ENCODE data around the gene TRMT10A.

Gene TRMT10A

GRCh38 chr4:99585516-99585915 lies 21.7 kb upstream of the TRMT10A start:
- no peak for TF ChIP-seq CTCF (conservative IDR thresholded peaks at IDR 0.05; ENCODE audit: low read depth, low read length)
- no peak overlapping the region for H3K4me3 ChIP-seq (ENCODE audit: low read length)
- DNase-seq (ENCODE audit: low read depth) = no peak

- H3K4me3 ChIP-seq (ENCODE audit: low read length) = no peak overlapping the region
- no peak for TF ChIP-seq CTCF (conservative IDR thresholded peaks at IDR 0.05; ENCODE audit: low read depth, low read length)
- no peak for DNase-seq (ENCODE audit: low read depth)
Measured at GRCh38 chr4:99578714-99579113, 14.9 kb upstream of the TRMT10A start.

GRCh38 chr4:99574530-99575324 lies 10.9 kb upstream of the TRMT10A start, which contains the start of gene MTTP:
TSS of gene MTTP (plus strand) at chr4:99574824. CDS start at chr4:99574910, 86 bp downstream.
- no peak for DNase-seq (ENCODE audit: low read depth)
- no peak for TF ChIP-seq CTCF (conservative IDR thresholded peaks at IDR 0.05; ENCODE audit: low read depth, low read length)
- H3K4me3 ChIP-seq (ENCODE audit: low read length) = no peak within 1 kb of the TSS

- H3K4me3 ChIP-seq (ENCODE audit: low read length) = no peak overlapping the region
- DNase-seq (ENCODE audit: low read depth) = no peak
- TF ChIP-seq CTCF (conservative IDR thresholded peaks at IDR 0.05; ENCODE audit: low read depth, low read length) = no peak
Measured at GRCh38 chr4:99573735-99574368, 10.0 kb upstream of the TRMT10A start.

GRCh38 chr4:99572527-99573240 lies 8.8 kb upstream of the TRMT10A start:
- TF ChIP-seq CTCF (conservative IDR thresholded peaks at IDR 0.05; ENCODE audit: low read depth, low read length) = no peak
- no peak for DNase-seq (ENCODE audit: low read depth)
- H3K4me3 ChIP-seq (ENCODE audit: low read length) = no peak overlapping the region

- no peak for DNase-seq (ENCODE audit: low read depth)
- TF ChIP-seq CTCF (conservative IDR thresholded peaks at IDR 0.05; ENCODE audit: low read depth, low read length) = no peak
- no peak overlapping the region for H3K4me3 ChIP-seq (ENCODE audit: low read length)
Measured at GRCh38 chr4:99571883-99572282, 8.0 kb upstream of the TRMT10A start.

All from retinal pigment epithelial cell (primary cell).